Measurements from ENCODE around the gene HDAC4. TPM values are rescaled to one million over a fixed set of nuclear protein-coding genes. Genes with fewer than 3 reads are reported as not detected.

HDAC4 gene
- total and polyA plus RNA-seq, 3 experiments from 2014 or later = 8.3 to 28.8 (median 24.0) TPM

DNA sequence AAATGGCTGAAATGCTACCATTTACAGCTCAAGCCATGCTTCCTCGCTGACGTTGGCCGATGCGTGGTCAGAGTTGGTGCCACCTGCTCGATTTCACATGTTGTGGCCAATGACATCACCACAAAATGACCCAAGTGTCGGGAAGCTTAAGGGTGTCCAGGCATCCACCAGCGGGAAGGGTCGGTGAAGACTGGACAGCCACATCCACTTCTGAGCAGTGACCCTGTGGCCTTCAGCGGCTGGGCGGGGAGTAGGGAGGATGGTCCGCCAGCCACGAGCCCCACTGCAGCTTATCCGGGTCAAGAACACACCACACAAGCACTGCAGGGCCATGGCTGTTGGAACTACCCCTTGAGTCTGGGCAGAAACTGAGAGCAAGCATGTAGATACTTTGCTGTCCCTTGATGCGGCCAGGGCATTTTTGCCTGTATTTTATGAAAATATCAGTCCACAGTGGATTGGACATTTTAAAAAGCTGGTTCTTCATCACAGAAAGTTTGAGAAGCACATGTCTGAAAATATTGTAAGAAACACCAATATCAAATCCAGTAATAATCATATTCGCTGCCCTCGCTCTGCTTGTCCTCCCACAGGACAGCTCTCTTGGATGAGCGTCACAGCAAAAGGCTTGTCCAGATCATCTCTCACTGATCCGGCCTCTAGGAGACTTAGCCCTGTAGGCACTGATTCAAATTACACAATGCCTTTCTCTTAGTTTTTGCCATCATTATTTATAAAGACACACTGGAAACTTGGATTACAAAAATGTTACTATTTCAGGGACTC, 379.0 kb downstream of the HDAC4 start:
- Histone ChIP-seq H3K36me3 (ENCODE audit: insufficient read depth, low read length) (no peaks in the 10 kb centered on the region), H3K27me3 (ENCODE audit: insufficient read depth, low read length, poor library complexity, severe bottlenecking) (no peaks in the 10 kb centered on the region), H3K4me3 (ENCODE audit: low read length) (no peak overlapping the region), H3K27ac (ENCODE audit: low read depth, low read length) (no peak overlapping the region), H3K9me3 (ENCODE audit: low read length) (no peaks in the 10 kb centered on the region), H3K4me1 (ENCODE audit: insufficient read depth, low read length) (no peaks in the 10 kb centered on the region)
- Mint-ChIP-seq H3K4me1 (no peaks in the 10 kb centered on the region), H3K27me3 (peaks cover 12 to 38% of the 10 kb centered on the region in 2 donors), H3K36me3 (no peaks in the 10 kb centered on the region), H3K4me3 (no peak overlapping the region), H3K9me3 (no peaks in the 10 kb centered on the region), H3K27ac (no peak overlapping the region)
- ChIA-PET CTCF (interaction anchor here (0.7 kb wide), 1 partner anchor 114 kb away, joined by 3 read pairs; no protein-coding TSS in a partner anchor), POLR2A (no interaction called here)
- no peak for DNase-seq

DNA sequence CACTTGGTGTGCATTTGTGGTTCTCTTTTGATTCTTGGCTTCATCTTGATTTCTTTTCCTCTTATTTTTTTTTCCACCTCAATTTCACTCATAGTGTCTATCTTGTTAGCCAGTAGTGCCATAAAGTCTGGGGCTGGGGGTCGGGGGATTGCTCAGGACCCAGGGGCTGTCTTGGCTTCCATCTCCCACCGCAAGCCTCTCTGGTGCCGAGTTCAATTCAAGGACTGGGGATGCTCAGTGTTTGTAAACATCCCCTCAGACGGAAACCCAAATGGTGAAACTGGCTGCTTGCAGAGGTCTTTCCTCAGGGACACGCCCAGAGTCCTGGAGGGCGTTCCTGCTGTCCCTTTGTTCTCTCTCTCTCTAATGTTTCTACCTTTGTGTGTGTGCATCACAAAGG, 379.6 kb downstream of the HDAC4 start:
- H3K4me3 ChIP-seq (ENCODE audit: low read length) = no peak overlapping the region
- Mint-ChIP-seq H3K4me3 (no peak overlapping the region), H3K9me3 (no peaks in the 10 kb centered on the region), H3K36me3 (no peaks in the 10 kb centered on the region), H3K27ac (peak overlapping the region in 1 of 8 donors; percentile 51), H3K27me3 (peaks cover 7 to 35% of the 10 kb centered on the region in 2 donors), H3K4me1 (no peaks in the 10 kb centered on the region)
- no peaks in the 10 kb centered on the region for H3K9me3 ChIP-seq (ENCODE audit: low read length)
- DNase-seq = no peak
- H3K27ac ChIP-seq (ENCODE audit: low read depth, low read length) = no peak overlapping the region
- no peaks in the 10 kb centered on the region for H3K4me1 ChIP-seq (ENCODE audit: insufficient read depth, low read length)
- ChIA-PET POLR2A (no interaction called here), CTCF (no interaction called here)
- H3K36me3 ChIP-seq (ENCODE audit: insufficient read depth, low read length) = no peaks in the 10 kb centered on the region
- no peaks in the 10 kb centered on the region for H3K27me3 ChIP-seq (ENCODE audit: insufficient read depth, low read length, poor library complexity, severe bottlenecking)

DNA sequence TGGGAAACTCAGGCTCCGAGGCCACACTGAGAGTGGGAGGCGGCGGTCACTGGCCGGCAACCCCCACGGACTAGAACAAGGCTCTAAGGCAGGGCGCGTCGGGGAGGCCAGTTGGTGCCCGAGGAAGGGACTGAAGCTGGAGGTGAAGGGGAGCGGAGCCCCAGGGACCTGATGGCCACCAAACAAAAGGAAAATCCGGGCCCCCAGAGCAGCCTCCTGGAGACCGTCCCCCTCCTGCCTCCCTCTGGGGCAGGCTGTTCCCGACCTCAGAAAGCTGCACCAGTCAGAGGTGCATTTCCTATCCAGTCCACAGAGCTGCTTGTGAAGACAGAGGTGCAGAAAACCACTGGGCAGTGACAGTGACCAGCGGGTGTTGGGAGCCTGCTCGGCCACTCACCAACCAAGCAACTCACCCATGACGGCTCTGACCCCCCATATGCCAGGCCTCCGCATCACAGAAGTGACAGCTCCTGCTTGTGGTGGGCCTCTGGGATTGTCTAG, 380.2 kb downstream of the HDAC4 start:
- Mint-ChIP-seq H3K4me3 (no peak overlapping the region), H3K4me1 (no peaks in the 10 kb centered on the region), H3K27me3 (peaks cover 10 to 38% of the 10 kb centered on the region in 2 donors), H3K36me3 (no peaks in the 10 kb centered on the region), H3K27ac (no peak overlapping the region), H3K9me3 (no peaks in the 10 kb centered on the region)
- POLR2A ChIA-PET = no interaction called here
- no peak for DNase-seq
- Histone ChIP-seq H3K4me3 (ENCODE audit: low read length) (no peak overlapping the region), H3K27ac (ENCODE audit: low read depth, low read length) (no peak overlapping the region), H3K27me3 (ENCODE audit: insufficient read depth, low read length, poor library complexity, severe bottlenecking) (no peaks in the 10 kb centered on the region), H3K4me1 (ENCODE audit: insufficient read depth, low read length) (no peaks in the 10 kb centered on the region), H3K36me3 (ENCODE audit: insufficient read depth, low read length) (no peaks in the 10 kb centered on the region), H3K9me3 (ENCODE audit: low read length) (no peaks in the 10 kb centered on the region)
- CTCF ChIA-PET = no interaction called here

GRCh38 chr2:239019183-239019581, 381.6 kb downstream of the HDAC4 start:
- Mint-ChIP-seq H3K36me3 (no peaks in the 10 kb centered on the region), H3K27ac (no peak overlapping the region), H3K9me3 (no peaks in the 10 kb centered on the region), H3K4me3 (no peak overlapping the region), H3K27me3 (peaks cover 7 to 37% of the 10 kb centered on the region in 2 donors), H3K4me1 (no peaks in the 10 kb centered on the region)
- H3K4me1 ChIP-seq (ENCODE audit: insufficient read depth, low read length) = no peaks in the 10 kb centered on the region
- H3K27ac ChIP-seq (ENCODE audit: low read depth, low read length) = no peak overlapping the region
- CTCF ChIA-PET = no interaction called here
- DNase-seq = no peak
- H3K9me3 ChIP-seq (ENCODE audit: low read length) = no peaks in the 10 kb centered on the region
- POLR2A ChIA-PET = no interaction called here
- H3K36me3 ChIP-seq (ENCODE audit: insufficient read depth, low read length) = no peaks in the 10 kb centered on the region
- no peaks in the 10 kb centered on the region for H3K27me3 ChIP-seq (ENCODE audit: insufficient read depth, low read length, poor library complexity, severe bottlenecking)
- H3K4me3 ChIP-seq (ENCODE audit: low read length) = no peak overlapping the region

DNA sequence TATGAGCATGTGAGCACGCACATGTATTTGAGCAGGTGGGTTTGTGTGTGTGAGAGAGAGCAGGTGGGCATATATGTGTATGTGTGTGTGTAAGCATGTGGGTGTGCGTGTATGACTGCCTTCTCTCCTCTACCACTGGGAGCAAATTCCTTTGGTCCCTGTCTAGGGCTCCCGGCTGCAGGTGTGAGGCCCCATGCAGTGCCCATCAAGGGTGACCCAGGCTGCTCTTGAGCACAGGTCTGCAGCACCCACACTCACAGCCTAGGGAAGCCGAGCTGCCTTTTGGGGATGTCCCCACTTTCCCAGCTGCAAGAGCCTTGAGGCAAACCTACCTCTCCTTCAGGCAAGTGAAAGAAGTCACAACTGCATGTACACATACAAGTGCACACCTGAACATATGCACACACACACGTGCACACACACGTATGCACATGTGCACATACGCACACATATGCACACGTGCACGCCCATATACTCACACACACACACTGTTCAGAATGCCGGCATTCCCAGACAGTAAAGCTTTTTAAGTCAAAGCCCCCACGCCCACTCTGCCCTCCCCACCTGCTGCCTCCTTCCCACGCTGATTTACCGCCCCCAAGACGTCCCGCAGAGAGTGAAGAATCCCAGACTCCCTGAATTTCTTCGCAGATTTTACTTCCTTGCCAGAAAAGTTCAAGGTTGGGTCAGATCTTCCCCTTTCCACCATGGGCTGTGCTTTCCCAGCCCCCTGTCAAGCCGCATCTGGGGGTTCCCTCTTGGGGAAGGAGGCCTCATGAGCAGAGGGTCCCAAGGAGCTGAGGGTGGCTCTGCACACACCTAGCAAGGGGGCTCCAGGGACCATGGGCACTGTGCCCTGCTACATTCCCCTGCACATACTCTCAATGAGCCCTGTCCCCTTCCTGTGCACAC, 382.3 kb downstream of the HDAC4 start:
- Histone ChIP-seq H3K9me3 (ENCODE audit: low read length) (no peaks in the 10 kb centered on the region), H3K27me3 (ENCODE audit: insufficient read depth, low read length, poor library complexity, severe bottlenecking) (no peaks in the 10 kb centered on the region), H3K36me3 (ENCODE audit: insufficient read depth, low read length) (no peaks in the 10 kb centered on the region), H3K4me3 (ENCODE audit: low read length) (no peak overlapping the region), H3K4me1 (ENCODE audit: insufficient read depth, low read length) (no peaks in the 10 kb centered on the region), H3K27ac (ENCODE audit: low read depth, low read length) (no peak overlapping the region)
- ChIA-PET POLR2A (no interaction called here), CTCF (no interaction called here)
- Mint-ChIP-seq H3K4me3 (no peak overlapping the region), H3K27me3 (peaks cover 7 to 32% of the 10 kb centered on the region in 2 donors), H3K9me3 (no peaks in the 10 kb centered on the region), H3K4me1 (no peaks in the 10 kb centered on the region), H3K36me3 (no peaks in the 10 kb centered on the region), H3K27ac (no peak overlapping the region)
- no peak for DNase-seq

DNA sequence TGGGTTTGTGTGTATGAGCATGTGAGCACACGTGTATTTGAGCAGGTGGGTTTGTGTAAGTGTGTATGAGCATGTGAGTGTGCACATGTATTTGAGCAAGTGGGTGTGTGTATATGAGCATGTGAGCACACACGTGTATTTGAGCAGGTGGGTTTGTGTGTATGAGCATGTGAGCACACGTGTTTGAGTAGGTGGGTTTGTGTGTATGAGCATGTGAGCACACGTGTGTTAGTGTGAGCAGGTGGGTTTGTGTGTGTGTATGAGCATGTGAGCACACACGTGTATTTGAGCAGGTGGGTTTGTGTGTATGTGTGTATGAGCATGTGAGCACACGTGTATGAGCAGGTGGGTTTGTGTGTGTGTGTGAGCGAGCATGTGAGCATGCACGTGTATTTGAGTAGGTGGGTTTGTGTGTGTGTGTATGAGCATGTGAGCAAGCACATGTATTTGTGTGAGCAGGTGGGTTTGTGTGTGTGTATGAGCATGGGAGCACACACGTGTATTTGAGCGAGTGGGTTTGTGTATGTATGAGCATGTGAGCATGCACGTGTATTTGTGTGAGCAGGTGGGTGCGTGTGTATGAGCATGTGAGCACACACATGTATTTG, 383.2 kb downstream of the HDAC4 start:
- H3K9me3 Mint-ChIP-seq = no peaks in the 10 kb centered on the region
- H3K4me3 Mint-ChIP-seq = no peak overlapping the region
- Histone ChIP-seq H3K27ac (ENCODE audit: low read depth, low read length) (no peak overlapping the region), H3K36me3 (ENCODE audit: insufficient read depth, low read length) (no peaks in the 10 kb centered on the region), H3K4me3 (ENCODE audit: low read length) (no peak overlapping the region), H3K9me3 (ENCODE audit: low read length) (no peaks in the 10 kb centered on the region), H3K27me3 (ENCODE audit: insufficient read depth, low read length, poor library complexity, severe bottlenecking) (no peaks in the 10 kb centered on the region), H3K4me1 (ENCODE audit: insufficient read depth, low read length) (no peaks in the 10 kb centered on the region)
- no peak overlapping the region for H3K27ac Mint-ChIP-seq
- H3K4me1 Mint-ChIP-seq = no peaks in the 10 kb centered on the region
- H3K27me3 Mint-ChIP-seq = peaks cover 11 to 30% of the 10 kb centered on the region in 2 donors
- CTCF ChIA-PET = no interaction called here
- POLR2A ChIA-PET = no interaction called here
- H3K36me3 Mint-ChIP-seq = no peaks in the 10 kb centered on the region
- DNase-seq = no peak

GRCh38 chr2:239015901-239016675, 384.7 kb downstream of the HDAC4 start:
- Histone ChIP-seq H3K27me3 (ENCODE audit: insufficient read depth, low read length, poor library complexity, severe bottlenecking) (no peaks in the 10 kb centered on the region), H3K27ac (ENCODE audit: low read depth, low read length) (no peak overlapping the region), H3K4me3 (ENCODE audit: low read length) (no peak overlapping the region), H3K36me3 (ENCODE audit: insufficient read depth, low read length) (no peaks in the 10 kb centered on the region), H3K9me3 (ENCODE audit: low read length) (no peaks in the 10 kb centered on the region), H3K4me1 (ENCODE audit: insufficient read depth, low read length) (no peaks in the 10 kb centered on the region)
- no peaks in the 10 kb centered on the region for H3K4me1 Mint-ChIP-seq
- ChIA-PET CTCF (no interaction called here), POLR2A (no interaction called here)
- H3K27ac Mint-ChIP-seq = peak overlapping the region in 1 of 8 donors; percentile 56
- H3K9me3 Mint-ChIP-seq = no peaks in the 10 kb centered on the region
- DNase-seq = no peak
- H3K27me3 Mint-ChIP-seq = peaks cover 12 to 27% of the 10 kb centered on the region in 2 donors
- no peak overlapping the region for H3K4me3 Mint-ChIP-seq
- H3K36me3 Mint-ChIP-seq = no peaks in the 10 kb centered on the region
